ENCODE measurements around the gene NEU3.
A peak's percentile ranks its signal among the peaks of the same experiment; 100 is the strongest.

NEU3 gene

GRCh38 chr11:74992852-74993251, 4.1 kb downstream of the NEU3 start:
- H3K27ac ChIP-seq (ENCODE audit: low read length): no peak overlapping the region
- peaks cover 22% of the 10 kb centered on the region for H3K36me3 ChIP-seq (replicated peaks; ENCODE audit: low read depth, low read length)
- H3K9ac ChIP-seq (ENCODE audit: low read length): no peak overlapping the region
- no peaks in the 10 kb centered on the region for H4K20me1 ChIP-seq (ENCODE audit: insufficient read depth, low read length)
- TF ChIP-seq CTCF (IDR thresholded peaks at IDR 0.05; ENCODE audit: low read depth, low read length) (no peak), EZH2phosphoT487 (IDR thresholded peaks at IDR 0.05; ENCODE audit: low read depth) (no peak)
- H3K27me3 ChIP-seq (ENCODE audit: low read depth, low read length): no peaks in the 10 kb centered on the region
- H3K4me1 ChIP-seq (ENCODE audit: low read length): peaks cover 23% of the 10 kb centered on the region
- H3K9me3 ChIP-seq (ENCODE audit: insufficient read depth, low read length): no peaks in the 10 kb centered on the region
- H3K79me2 ChIP-seq (ENCODE audit: low read length): peaks cover 19% of the 10 kb centered on the region
- H2AFZ ChIP-seq (ENCODE audit: low read depth, low read length): no peak overlapping the region
- no peak overlapping the region for H3K4me3 ChIP-seq (ENCODE audit: low read length)
- peak overlapping the region; percentile 28; the same call in 1 of the 2 replicates for H3K4me2 ChIP-seq (ENCODE audit: low read length)

GRCh38 chr11:75000975-75001354, 12.2 kb downstream of the NEU3 start:
- Histone ChIP-seq H3K4me1 (ENCODE audit: low read length) (peaks cover 12% of the 10 kb centered on the region), H3K27ac (ENCODE audit: low read length) (no peak overlapping the region), H3K27me3 (ENCODE audit: low read depth, low read length) (no peaks in the 10 kb centered on the region), H3K79me2 (ENCODE audit: low read length) (no peaks in the 10 kb centered on the region), H2AFZ (ENCODE audit: low read depth, low read length) (no peak overlapping the region), H3K9me3 (ENCODE audit: insufficient read depth, low read length) (no peaks in the 10 kb centered on the region), H3K4me2 (ENCODE audit: low read length) (no peak overlapping the region), H3K36me3 (replicated peaks; ENCODE audit: low read depth, low read length) (peaks cover 33% of the 10 kb centered on the region), H3K4me3 (ENCODE audit: low read length) (no peak overlapping the region), H4K20me1 (ENCODE audit: insufficient read depth, low read length) (no peaks in the 10 kb centered on the region), H3K9ac (ENCODE audit: low read length) (no peak overlapping the region)
- TF ChIP-seq EZH2phosphoT487 (IDR thresholded peaks at IDR 0.05; ENCODE audit: low read depth) (no peak), CTCF (IDR thresholded peaks at IDR 0.05; ENCODE audit: low read depth, low read length) (no peak)

GRCh38 chr11:75001686-75002085, 13.0 kb downstream of the NEU3 start:
- Histone ChIP-seq H4K20me1 (ENCODE audit: insufficient read depth, low read length) (no peaks in the 10 kb centered on the region), H3K79me2 (ENCODE audit: low read length) (no peaks in the 10 kb centered on the region), H3K9me3 (ENCODE audit: insufficient read depth, low read length) (no peaks in the 10 kb centered on the region), H3K4me2 (ENCODE audit: low read length) (no peak overlapping the region), H3K4me1 (ENCODE audit: low read length) (peaks cover 12% of the 10 kb centered on the region), H3K4me3 (ENCODE audit: low read length) (no peak overlapping the region), H3K27me3 (ENCODE audit: low read depth, low read length) (no peaks in the 10 kb centered on the region), H3K36me3 (replicated peaks; ENCODE audit: low read depth, low read length) (peaks cover 37% of the 10 kb centered on the region), H3K9ac (ENCODE audit: low read length) (no peak overlapping the region), H2AFZ (ENCODE audit: low read depth, low read length) (no peak overlapping the region), H3K27ac (ENCODE audit: low read length) (no peak overlapping the region)
- TF ChIP-seq EZH2phosphoT487 (IDR thresholded peaks at IDR 0.05; ENCODE audit: low read depth) (no peak), CTCF (IDR thresholded peaks at IDR 0.05; ENCODE audit: low read depth, low read length) (no peak)

- H4K20me1 ChIP-seq (ENCODE audit: insufficient read depth, low read length): no peaks in the 10 kb centered on the region
- H3K4me3 ChIP-seq (ENCODE audit: low read length): no peak overlapping the region
- TF ChIP-seq CTCF (IDR thresholded peaks at IDR 0.05; ENCODE audit: low read depth, low read length) (no peak), EZH2phosphoT487 (IDR thresholded peaks at IDR 0.05; ENCODE audit: low read depth) (no peak)
- H3K79me2 ChIP-seq (ENCODE audit: low read length): no peaks in the 10 kb centered on the region
- H3K9me3 ChIP-seq (ENCODE audit: insufficient read depth, low read length): no peaks in the 10 kb centered on the region
- H3K4me1 ChIP-seq (ENCODE audit: low read length): peaks cover 12% of the 10 kb centered on the region
- H3K27me3 ChIP-seq (ENCODE audit: low read depth, low read length): no peaks in the 10 kb centered on the region
- H3K27ac ChIP-seq (ENCODE audit: low read length): no peak overlapping the region
- no peak overlapping the region for H3K9ac ChIP-seq (ENCODE audit: low read length)
- H3K4me2 ChIP-seq (ENCODE audit: low read length): no peak overlapping the region
- H3K36me3 ChIP-seq (replicated peaks; ENCODE audit: low read depth, low read length): peaks cover 44% of the 10 kb centered on the region
- H2AFZ ChIP-seq (ENCODE audit: low read depth, low read length): no peak overlapping the region
These were observed 13.8 kb downstream of the NEU3 start for GRCh38 chr11:75002516-75002915.
